CD4-positive, alpha-beta T cell treated with Interleukin-10 for 1 hour (primary cell): Measurements from ENCODE around the gene DNASE1L1.

Experiments
- DNase-seq: peaks from one replicate; pipeline ENCODE4 v3.0.0-alpha.2; 2020

The DNASE1L1 gene

GRCh38 chrX:154380787-154381186, 28.3 kb downstream of the DNASE1L1 start:
- DNase-seq = no peak

GRCh38 chrX:154380153-154380552, 28.9 kb downstream of the DNASE1L1 start:
- no peak for DNase-seq

- DNase-seq = no peak
Observed at GRCh38 chrX:154379569-154379951, 29.5 kb downstream of the DNASE1L1 start.

GRCh38 chrX:154378799-154379568, 30.1 kb downstream of the DNASE1L1 start, which contains the start of gene EMD:
Gene EMD, plus strand, starts transcription at chrX:154379295. Its CDS starts 190 bp downstream, at chrX:154379485.
- DNase-seq = peak; percentile 97

GRCh38 chrX:154378059-154378798, 30.8 kb downstream of the DNASE1L1 start:
- DNase-seq = peak; percentile 52

GRCh38 chrX:154376774-154377173, 32.3 kb downstream of the DNASE1L1 start:
- no peak for DNase-seq

- DNase-seq = no peak
Observed at GRCh38 chrX:154375156-154375504, 33.9 kb downstream of the DNASE1L1 start.

GRCh38 chrX:154374313-154375155, 34.5 kb downstream of the DNASE1L1 start, which contains the start of gene FLNA:
Gene FLNA, minus strand, starts transcription at chrX:154374634. Its CDS starts 3,389 bp downstream, at chrX:154371245.
- DNase-seq = peak; percentile 52

- no peak for DNase-seq
Observed at GRCh38 chrX:154373340-154374306, 35.4 kb downstream of the DNASE1L1 start.

GRCh38 chrX:154372612-154373022, 36.4 kb downstream of the DNASE1L1 start:
- DNase-seq = peak; percentile 62

- DNase-seq = no peak
Observed at GRCh38 chrX:154371789-154372300, 37.2 kb downstream of the DNASE1L1 start.

GRCh38 chrX:154371017-154371788, 37.9 kb downstream of the DNASE1L1 start:
- peak; percentile 95 for DNase-seq

- DNase-seq = no peak
Observed at GRCh38 chrX:154370300-154371016, 38.6 kb downstream of the DNASE1L1 start.

- DNase-seq = peak; percentile 78
Observed at GRCh38 chrX:154369449-154370299, 39.4 kb downstream of the DNASE1L1 start.

- DNase-seq = peak; percentile 94
Observed at GRCh38 chrX:154368630-154369448, 40.2 kb downstream of the DNASE1L1 start.

- no peak for DNase-seq
Observed at GRCh38 chrX:154367474-154368308, 41.4 kb downstream of the DNASE1L1 start.

GRCh38 chrX:154366666-154367055, 42.4 kb downstream of the DNASE1L1 start:
- no peak for DNase-seq
